HCT116 (cell line): Measurements from ENCODE around the gene KCNK18.

ENCODE experiments used
- CEBPB ChIP-seq: IDR thresholded peaks from 2 replicates; pipeline ENCODE4 v1.6.1; 2012; ENCODE audit warnings: low read depth
- EZH2phosphoT487 ChIP-seq: fragments of 200-600 bp; IDR thresholded peaks from 2 replicates; pipeline ENCODE4 v1.6.1; 2018; ENCODE audit warnings: antibody characterized with exemption, borderline replicate concordance
- POLR2A ChIP-seq: IDR thresholded peaks from 2 replicates; pipeline ENCODE4 v1.7.0; 2011; ENCODE audit warnings: borderline replicate concordance; ENCODE audit not compliant: insufficient read depth, insufficient read length; ENCODE audit errors: extremely low read depth
- POLR2AphosphoS5 ChIP-seq: IDR thresholded peaks from 2 replicates; pipeline ENCODE4 v1.6.1; 2011; ENCODE audit warnings: mild to moderate bottlenecking, low read depth, low read length, moderate library complexity
- TF ChIP-seq, protein P1 (sequence below): IDR thresholded peaks from 2 replicates; pipeline ENCODE4 v1.6.1; 2012
- TF ChIP-seq, protein P2 (sequence below), 3 experiments: fragments of 200-600 bp in 1 of 3; sonication (generic) in 1 of 3; IDR thresholded peaks in 2 of 3; conservative IDR thresholded peaks in 1 of 3; 2 replicates each; pipeline ENCODE4 v1.5.1; 2012 to 2017; ENCODE audit warnings: low read depth in 2 of 3, low read length in 2 of 3, antibody characterized with exemption in 1 of 3, borderline replicate concordance in 1 of 3, control low read depth in 1 of 3, mild to moderate bottlenecking in 1 of 3, mixed read lengths in 1 of 3, mixed run types in 1 of 3, moderate library complexity in 1 of 3; ENCODE audit not compliant: insufficient read depth in 1 of 3
- TF ChIP-seq, protein P3 (sequence below): IDR thresholded peaks from 2 replicates; pipeline ENCODE4 v1.6.1; 2012; ENCODE audit warnings: low read depth

DNA sequence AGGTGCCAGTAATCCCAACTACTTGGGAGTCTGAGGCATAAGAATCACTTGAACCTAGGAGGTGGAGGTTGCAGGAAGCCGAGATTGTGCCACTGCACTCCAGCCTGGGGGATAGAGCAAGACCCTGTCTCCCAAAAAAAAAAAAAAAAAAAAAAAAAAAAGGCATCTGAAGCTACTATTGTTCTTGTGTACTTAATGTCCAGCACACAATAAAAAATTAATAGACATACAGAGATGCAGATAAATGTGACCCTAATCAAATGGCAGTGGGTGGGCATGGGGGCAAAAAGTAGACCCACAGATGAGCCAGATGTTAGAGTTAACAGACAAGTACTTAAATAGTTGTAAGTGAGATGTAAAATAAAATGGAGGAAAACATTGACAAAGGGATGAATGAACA, 7.7 kb upstream of the KCNK18 start:
- TF ChIP-seq CEBPB (no peak), EZH2phosphoT487 (no peak), POLR2AphosphoS5 (no peak), POLR2A (no peak)
- TF ChIP-seq, protein P1, sequence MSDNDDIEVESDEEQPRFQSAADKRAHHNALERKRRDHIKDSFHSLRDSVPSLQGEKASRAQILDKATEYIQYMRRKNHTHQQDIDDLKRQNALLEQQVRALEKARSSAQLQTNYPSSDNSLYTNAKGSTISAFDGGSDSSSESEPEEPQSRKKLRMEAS: no peak
- TF ChIP-seq, protein P2, sequence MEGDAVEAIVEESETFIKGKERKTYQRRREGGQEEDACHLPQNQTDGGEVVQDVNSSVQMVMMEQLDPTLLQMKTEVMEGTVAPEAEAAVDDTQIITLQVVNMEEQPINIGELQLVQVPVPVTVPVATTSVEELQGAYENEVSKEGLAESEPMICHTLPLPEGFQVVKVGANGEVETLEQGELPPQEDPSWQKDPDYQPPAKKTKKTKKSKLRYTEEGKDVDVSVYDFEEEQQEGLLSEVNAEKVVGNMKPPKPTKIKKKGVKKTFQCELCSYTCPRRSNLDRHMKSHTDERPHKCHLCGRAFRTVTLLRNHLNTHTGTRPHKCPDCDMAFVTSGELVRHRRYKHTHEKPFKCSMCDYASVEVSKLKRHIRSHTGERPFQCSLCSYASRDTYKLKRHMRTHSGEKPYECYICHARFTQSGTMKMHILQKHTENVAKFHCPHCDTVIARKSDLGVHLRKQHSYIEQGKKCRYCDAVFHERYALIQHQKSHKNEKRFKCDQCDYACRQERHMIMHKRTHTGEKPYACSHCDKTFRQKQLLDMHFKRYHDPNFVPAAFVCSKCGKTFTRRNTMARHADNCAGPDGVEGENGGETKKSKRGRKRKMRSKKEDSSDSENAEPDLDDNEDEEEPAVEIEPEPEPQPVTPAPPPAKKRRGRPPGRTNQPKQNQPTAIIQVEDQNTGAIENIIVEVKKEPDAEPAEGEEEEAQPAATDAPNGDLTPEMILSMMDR (IDR thresholded peaks at IDR 0.05 in 2 of 3, conservative IDR thresholded peaks at IDR 0.05 in 1 of 3; ENCODE audit: borderline replicate concordance in 1 of 3, insufficient read depth in 1 of 3, low read depth in 2 of 3, low read length in 2 of 3): no peak
- TF ChIP-seq, protein P3, sequence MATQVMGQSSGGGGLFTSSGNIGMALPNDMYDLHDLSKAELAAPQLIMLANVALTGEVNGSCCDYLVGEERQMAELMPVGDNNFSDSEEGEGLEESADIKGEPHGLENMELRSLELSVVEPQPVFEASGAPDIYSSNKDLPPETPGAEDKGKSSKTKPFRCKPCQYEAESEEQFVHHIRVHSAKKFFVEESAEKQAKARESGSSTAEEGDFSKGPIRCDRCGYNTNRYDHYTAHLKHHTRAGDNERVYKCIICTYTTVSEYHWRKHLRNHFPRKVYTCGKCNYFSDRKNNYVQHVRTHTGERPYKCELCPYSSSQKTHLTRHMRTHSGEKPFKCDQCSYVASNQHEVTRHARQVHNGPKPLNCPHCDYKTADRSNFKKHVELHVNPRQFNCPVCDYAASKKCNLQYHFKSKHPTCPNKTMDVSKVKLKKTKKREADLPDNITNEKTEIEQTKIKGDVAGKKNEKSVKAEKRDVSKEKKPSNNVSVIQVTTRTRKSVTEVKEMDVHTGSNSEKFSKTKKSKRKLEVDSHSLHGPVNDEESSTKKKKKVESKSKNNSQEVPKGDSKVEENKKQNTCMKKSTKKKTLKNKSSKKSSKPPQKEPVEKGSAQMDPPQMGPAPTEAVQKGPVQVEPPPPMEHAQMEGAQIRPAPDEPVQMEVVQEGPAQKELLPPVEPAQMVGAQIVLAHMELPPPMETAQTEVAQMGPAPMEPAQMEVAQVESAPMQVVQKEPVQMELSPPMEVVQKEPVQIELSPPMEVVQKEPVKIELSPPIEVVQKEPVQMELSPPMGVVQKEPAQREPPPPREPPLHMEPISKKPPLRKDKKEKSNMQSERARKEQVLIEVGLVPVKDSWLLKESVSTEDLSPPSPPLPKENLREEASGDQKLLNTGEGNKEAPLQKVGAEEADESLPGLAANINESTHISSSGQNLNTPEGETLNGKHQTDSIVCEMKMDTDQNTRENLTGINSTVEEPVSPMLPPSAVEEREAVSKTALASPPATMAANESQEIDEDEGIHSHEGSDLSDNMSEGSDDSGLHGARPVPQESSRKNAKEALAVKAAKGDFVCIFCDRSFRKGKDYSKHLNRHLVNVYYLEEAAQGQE: no peak
